AG09309 (cell line): ENCODE data around the gene FAM170B.

Experiments
- DNase-seq: peaks from one replicate; pipeline ENCODE4 v3.0.0-alpha.2; 2010; ENCODE audit warnings: low read depth
- H3K4me3 ChIP-seq: 2 replicates; pipeline ENCODE4 v1.5.1; 2011; ENCODE audit warnings: mild to moderate bottlenecking, low read depth, low read length, moderate library complexity; ENCODE audit not compliant: control insufficient read depth
- CTCF ChIP-seq: IDR thresholded peaks from 2 replicates; pipeline ENCODE4 v1.5.1; 2011; ENCODE audit warnings: mild to moderate bottlenecking, low read depth, low read length, inconsistent platforms; ENCODE audit not compliant: insufficient read depth, control insufficient read depth; ENCODE audit errors: missing control alignments

The FAM170B gene

GRCh38 chr10:49133706-49134248 is at the start of gene FAM170B:
TSS of gene FAM170B (minus strand) at chr10:49134021. CDS start at chr10:49133918, 103 bp downstream.
- H3K4me3 ChIP-seq = no peak within 1 kb of the TSS
- no peak for TF ChIP-seq CTCF
- no peak for DNase-seq

- no peak for TF ChIP-seq CTCF
- no peak for DNase-seq
- H3K4me3 ChIP-seq = no peak overlapping the region
These were observed 49.0 kb upstream of the FAM170B start for GRCh38 chr10:49182776-49183175.

GRCh38 chr10:49180444-49180860 is 46.6 kb upstream of the FAM170B start:
- no peak for DNase-seq
- no peak for TF ChIP-seq CTCF
- H3K4me3 ChIP-seq = no peak overlapping the region

- H3K4me3 ChIP-seq = no peak overlapping the region
- DNase-seq = no peak
- no peak for TF ChIP-seq CTCF
These were observed 46.0 kb upstream of the FAM170B start for GRCh38 chr10:49179699-49180443.

- no peak for DNase-seq
- TF ChIP-seq CTCF = no peak
- no peak overlapping the region for H3K4me3 ChIP-seq
These were observed 45.0 kb upstream of the FAM170B start for GRCh38 chr10:49178489-49179471.

- peak; percentile 38 for DNase-seq
- no peak for TF ChIP-seq CTCF
- H3K4me3 ChIP-seq = no peak overlapping the region
These were observed 43.9 kb upstream of the FAM170B start for GRCh38 chr10:49177391-49178355.
